NT2/D1 (cell line): Measurements from ENCODE around the gene BTBD1.

Experiments
- SUZ12 ChIP-seq: IDR thresholded peaks from 2 replicates; pipeline ENCODE4 v1.6.1; 2011; ENCODE audit not compliant: insufficient read length, insufficient read depth; ENCODE audit errors: extremely low read depth
- ZNF274 ChIP-seq: IDR thresholded peaks from 2 replicates; pipeline ENCODE4 v1.6.1; 2011; ENCODE audit warnings: mild to moderate bottlenecking, low read depth, low read length

DNA sequence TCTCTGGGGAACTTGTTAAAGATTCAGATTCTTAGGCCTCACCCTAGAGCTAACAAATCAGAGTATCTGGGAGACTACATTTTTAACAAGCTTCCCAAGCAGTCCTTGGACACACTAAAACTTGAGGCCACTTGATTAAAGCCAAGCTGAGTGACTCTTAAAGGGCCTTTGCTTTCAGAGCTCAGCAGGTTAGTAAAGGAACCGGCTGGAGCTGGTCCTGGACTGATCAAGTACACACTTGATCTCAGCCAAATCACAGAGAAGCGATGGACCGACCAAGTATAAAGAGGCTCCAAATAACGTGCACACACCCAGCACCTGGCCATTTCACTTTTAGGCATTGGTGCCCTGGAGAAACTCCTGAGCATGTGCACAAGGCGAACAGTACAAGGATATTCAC, 27.5 kb upstream of the BTBD1 start:
- no peak for TF ChIP-seq SUZ12
- no peak for TF ChIP-seq ZNF274
